H1 (cell line): ENCODE measurements around the gene DCAF4L1.

ENCODE experiments used
- ATF3 ChIP-seq: IDR thresholded peaks from 2 replicates; pipeline ENCODE4 v1.6.1; 2011; ENCODE audit warnings: low read depth, mild to moderate bottlenecking, low read length; ENCODE audit not compliant: insufficient read depth
- CTCF ChIP-seq, 3 experiments: IDR thresholded peaks; 1 replicate in 2 of 3; 2 replicates in 1 of 3; pipeline versions ENCODE4 v1.5.1 to v1.6.1; 2011; ENCODE audit warnings: low read length in 3 of 3, mild to moderate bottlenecking in 3 of 3, inconsistent platforms in 2 of 3, low read depth in 1 of 3, moderate library complexity in 1 of 3; ENCODE audit not compliant: insufficient read depth in 1 of 3; ENCODE audit errors: control extremely low read depth in 1 of 3
- E2F6 ChIP-seq: IDR thresholded peaks from 2 replicates; pipeline ENCODE4 v1.6.1; 2012; ENCODE audit warnings: inconsistent platforms
- EZH2 ChIP-seq: fragments of 200-600 bp; sonication (generic); IDR thresholded peaks from 2 replicates; pipeline ENCODE4 v1.7.1; 2012; ENCODE audit warnings: low read depth, mild to moderate bottlenecking, moderate library complexity, low read length, inconsistent platforms; ENCODE audit not compliant: severe bottlenecking
- GABPA ChIP-seq: IDR thresholded peaks from 2 replicates; pipeline ENCODE4 v1.6.1; 2011; ENCODE audit warnings: mild to moderate bottlenecking, low read length, moderate library complexity, borderline replicate concordance; ENCODE audit not compliant: insufficient read depth
- HDAC6 ChIP-seq: IDR thresholded peaks from one replicate; pipeline ENCODE4 v1.7.1; 2012; ENCODE audit warnings: low read depth, mild to moderate bottlenecking, inconsistent platforms, low read length, moderate library complexity
- POLR2A ChIP-seq, 2 experiments: IDR thresholded peaks; 1 replicate in 1 of 2; 2 replicates in 1 of 2; pipeline ENCODE4 v1.6.1; 2011; ENCODE audit warnings: low read depth in 2 of 2, low read length in 2 of 2, mild to moderate bottlenecking in 2 of 2; ENCODE audit errors: control extremely low read depth in 1 of 2
- POLR2AphosphoS5 ChIP-seq: IDR thresholded peaks from 2 replicates; pipeline ENCODE4 v1.6.1; 2011; ENCODE audit warnings: low read depth, low read length

GRCh38 chr4:41990365-41991111 is 9.0 kb downstream of the DCAF4L1 start, which contains the start of gene SLC30A9:
- TF ChIP-seq HDAC6 = no peak
- TF ChIP-seq POLR2A (IDR thresholded peaks at IDR 0.05; ENCODE audit: control extremely low read depth in 1 of 2, low read depth in 2 of 2, low read length in 2 of 2) = peak in 1 of 2 experiments; percentile 92; a peak in 2 of 3 replicates
- peak; percentile 97 for TF ChIP-seq POLR2AphosphoS5
- peak; percentile 17 to 41 (median 33) for TF ChIP-seq CTCF (IDR thresholded peaks at IDR 0.05; ENCODE audit: control extremely low read depth in 1 of 3, insufficient read depth in 1 of 3, low read depth in 1 of 3, low read length in 3 of 3)
- peak; percentile 77; the same call in 1 of the 2 replicates for TF ChIP-seq GABPA
- TF ChIP-seq EZH2 = no peak
- no peak for TF ChIP-seq ATF3
- TF ChIP-seq E2F6 = no peak
